Stimulated activated CD4-positive, alpha-beta T cell treated with anti-CD3 and anti-CD28 coated beads, Interleukin-1b, Interleukin-23, amount 100 ng/mL, for 4 hours (primary cell): ENCODE measurements around the gene GATA1.
A peak's percentile ranks its signal among the peaks of the same experiment; 100 is the strongest.

Experiments used
- DNase-seq, 2 donors: peaks; one replicate each; pipeline ENCODE4 v3.0.0-alpha.2; 2020; ENCODE audit warnings: low read depth in 2 of 2

GATA1 gene

GRCh38 chrX:48786341-48786800 lies at the start of gene GATA1:
GATA1 (plus strand) TSS chrX:48786590; CDS start chrX:48791110, 4,520 bp downstream.
- DNase-seq: no peak

GRCh38 chrX:48736878-48737212 lies 49.5 kb upstream of the GATA1 start:
- DNase-seq: no peak

GRCh38 chrX:48737213-48737938 lies 49.0 kb upstream of the GATA1 start:
- peak; percentile 68 to 75 for DNase-seq

GRCh38 chrX:48737940-48738339 lies 48.5 kb upstream of the GATA1 start:
- DNase-seq: no peak

GRCh38 chrX:48741834-48742233 lies 44.6 kb upstream of the GATA1 start:
- no peak for DNase-seq

GRCh38 chrX:48745222-48745621 lies 41.2 kb upstream of the GATA1 start:
- no peak for DNase-seq

GRCh38 chrX:48747415-48748016 lies 38.9 kb upstream of the GATA1 start:
- no peak for DNase-seq

- no peak for DNase-seq
Observed at GRCh38 chrX:48749182-48749581, 37.2 kb upstream of the GATA1 start.

- DNase-seq: no peak
Observed at GRCh38 chrX:48751343-48751742, 35.0 kb upstream of the GATA1 start.

GRCh38 chrX:48752498-48752897 lies 33.9 kb upstream of the GATA1 start:
- DNase-seq: no peak

GRCh38 chrX:48753708-48754228 lies 32.6 kb upstream of the GATA1 start:
- DNase-seq: no peak

GRCh38 chrX:48754238-48754637 lies 32.2 kb upstream of the GATA1 start:
- DNase-seq: no peak

GRCh38 chrX:48761674-48762471 lies 24.5 kb upstream of the GATA1 start, which contains the start of gene GLOD5:
GLOD5 (plus strand) TSS chrX:48761747; CDS start chrX:48761791, 44 bp downstream.
- DNase-seq: no peak

GRCh38 chrX:48769230-48769629 lies 17.2 kb upstream of the GATA1 start:
- no peak for DNase-seq

GRCh38 chrX:48770296-48770695 lies 16.1 kb upstream of the GATA1 start:
- no peak for DNase-seq

- no peak for DNase-seq
Observed at GRCh38 chrX:48772602-48773001, 13.8 kb upstream of the GATA1 start.

- no peak for DNase-seq
Observed at GRCh38 chrX:48776818-48777439, 9.5 kb upstream of the GATA1 start.

GRCh38 chrX:48779399-48779798 lies 7.0 kb upstream of the GATA1 start:
- no peak for DNase-seq

GRCh38 chrX:48781705-48782104 lies 4.7 kb upstream of the GATA1 start:
- no peak for DNase-seq

GRCh38 chrX:48782216-48782615 lies 4.2 kb upstream of the GATA1 start:
- DNase-seq: no peak

GRCh38 chrX:48782795-48783194 lies 3.6 kb upstream of the GATA1 start:
- no peak for DNase-seq

- DNase-seq: no peak
Observed at GRCh38 chrX:48784726-48785125, 1.7 kb upstream of the GATA1 start.
